HG03457 (cell line): Measurements from ENCODE around the gene LRP4.

Source experiments
- ATAC-seq: cut with Tn5 transposase; IDR thresholded peaks from one replicate; pipeline ENCODE4 v1.9.1; 2021; ENCODE audit warnings: moderate number of reproducible peaks; ENCODE audit not compliant: unreplicated experiment

LRP4 gene

DNA sequence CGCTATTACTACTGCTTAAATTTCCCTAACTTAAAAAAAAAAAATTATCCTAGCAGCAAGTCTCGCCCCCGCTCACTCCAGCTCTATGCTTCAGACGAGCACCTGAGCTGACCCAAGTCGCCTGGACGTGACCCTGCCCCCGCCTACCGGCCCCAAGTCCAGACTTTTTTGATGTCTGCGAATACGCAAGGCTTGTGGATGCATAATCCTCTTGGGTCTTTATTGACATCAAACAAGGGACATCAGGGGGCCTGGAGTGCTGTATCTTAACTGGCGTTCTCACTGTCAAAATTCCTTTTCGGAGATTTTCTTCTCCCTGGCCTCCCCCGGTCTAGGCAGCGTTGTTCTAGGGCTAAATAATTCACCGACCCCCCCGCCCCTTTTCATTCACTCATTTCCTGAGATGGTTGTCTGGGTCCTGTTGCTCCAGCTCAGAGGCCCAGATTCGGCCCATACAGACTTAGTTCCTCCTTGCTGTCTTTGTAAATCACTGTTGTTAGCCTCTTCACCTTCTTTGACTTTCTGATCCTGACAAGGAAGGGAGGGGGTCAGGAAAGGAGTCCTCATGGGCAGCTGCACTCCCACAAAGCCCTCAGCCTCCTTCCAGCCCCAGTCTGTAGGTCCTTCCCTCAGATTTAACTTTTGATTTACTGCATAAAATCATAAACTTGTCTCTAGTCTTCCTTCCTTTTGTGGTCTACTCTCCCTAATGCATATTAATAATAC, 601 bp upstream of the LRP4 start:
- no peak for ATAC-seq

DNA sequence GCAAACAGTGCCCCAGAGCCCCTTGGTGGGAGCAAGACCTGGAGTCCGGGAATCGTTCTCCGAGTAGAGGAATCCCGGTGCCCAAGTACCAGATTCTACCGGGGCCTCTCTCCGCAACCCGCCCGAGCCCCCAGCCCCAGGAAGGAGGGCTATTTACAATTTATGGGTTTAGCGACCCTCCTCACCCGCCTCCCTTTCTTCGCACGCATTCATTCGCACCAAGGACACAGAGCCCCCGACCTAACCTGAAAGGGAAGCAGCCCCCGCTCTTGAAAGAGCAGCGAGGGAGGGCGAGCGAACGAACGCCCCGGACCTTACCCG, 628 bp downstream of the LRP4 start:
- ATAC-seq, result no peak

GRCh38 chr11:46917109-46917761, 1.1 kb downstream of the LRP4 start:
- no peak for ATAC-seq

- no peak for ATAC-seq
Measured at GRCh38 chr11:46916286-46917108, 1.9 kb downstream of the LRP4 start.

DNA sequence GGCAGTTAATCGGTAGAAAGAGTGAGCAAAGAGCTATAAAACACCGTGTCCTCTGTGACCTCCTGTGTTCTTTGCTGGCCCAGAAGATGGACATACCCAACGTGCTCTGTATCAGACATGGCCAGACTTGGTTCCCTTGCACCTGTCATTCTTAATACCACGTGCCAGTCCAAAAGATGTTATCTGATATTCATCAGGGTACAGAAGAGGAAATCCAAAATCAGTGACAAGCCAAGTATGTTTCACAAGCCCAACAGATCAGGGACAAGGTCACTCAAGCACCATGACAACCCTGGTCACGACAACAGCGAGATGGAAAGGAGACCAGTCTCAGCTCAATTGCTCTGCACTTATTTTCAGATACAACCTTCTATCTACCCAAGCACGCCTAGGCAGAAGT, 3.4 kb downstream of the LRP4 start:
- ATAC-seq, result no peak

- no peak for ATAC-seq
Measured at GRCh38 chr11:46914363-46914762, 4.0 kb downstream of the LRP4 start.

DNA sequence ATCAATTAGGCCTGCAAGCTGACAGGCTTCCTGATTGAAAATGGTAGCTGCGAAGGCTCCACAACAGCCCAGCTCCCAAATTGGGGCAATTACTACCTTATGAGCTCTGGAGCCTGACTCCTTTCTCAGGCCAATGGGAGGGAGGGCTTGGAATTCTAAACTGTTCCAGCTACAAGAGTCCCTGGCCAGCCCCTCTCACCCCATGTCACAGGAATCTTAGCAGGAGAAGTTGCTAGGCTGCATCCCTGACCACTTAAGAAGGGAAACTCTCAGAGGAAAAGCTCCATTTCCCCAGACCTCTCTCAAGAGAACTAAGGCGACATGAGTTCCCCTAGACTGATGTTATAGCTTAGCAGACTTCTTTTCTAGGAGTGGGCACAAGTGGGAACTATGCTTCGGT, 4.9 kb downstream of the LRP4 start:
- no peak for ATAC-seq

GRCh38 chr11:46912526-46913150, 5.7 kb downstream of the LRP4 start:
- ATAC-seq, result no peak

DNA sequence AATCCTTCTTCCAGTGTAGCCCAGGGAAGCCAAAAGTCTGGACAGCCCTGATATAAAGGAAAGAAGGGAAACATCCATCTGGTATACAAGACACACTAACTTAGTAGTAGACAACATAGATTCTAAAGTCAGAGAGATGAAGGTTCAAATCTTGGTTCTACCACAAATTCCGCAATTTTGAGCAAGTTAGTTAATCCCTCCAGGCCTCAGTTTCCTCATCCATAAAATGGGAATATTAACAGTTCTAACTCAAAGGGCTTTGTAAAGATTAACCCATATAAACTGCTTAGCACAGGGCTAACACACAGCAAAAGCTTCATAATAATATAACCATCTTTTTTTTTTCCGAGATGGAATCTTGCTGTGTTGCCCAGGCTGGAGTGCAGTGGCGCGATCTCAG, 10.7 kb downstream of the LRP4 start:
- no peak for ATAC-seq

DNA sequence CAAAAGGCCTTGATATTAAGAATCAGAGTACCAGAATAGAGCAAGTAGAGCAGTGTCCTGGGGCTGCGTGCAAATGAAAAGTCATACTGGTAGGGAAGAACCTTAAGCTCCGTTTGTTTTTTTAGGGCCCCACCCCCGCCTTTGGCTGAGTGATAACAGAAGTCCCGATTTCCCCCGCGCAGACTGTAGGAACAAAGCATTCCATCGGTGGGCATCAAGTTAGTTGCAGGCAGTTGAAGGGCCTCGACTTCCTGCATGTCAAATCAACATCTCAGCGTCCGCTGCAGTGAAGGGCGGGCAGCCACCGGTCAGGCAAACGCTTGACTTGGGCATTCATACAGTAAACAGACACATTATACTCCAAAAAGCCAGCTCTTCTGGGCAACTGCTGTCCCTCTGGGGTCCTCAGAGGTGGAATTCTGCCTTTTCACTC, 11.7 kb downstream of the LRP4 start:
- no peak for ATAC-seq

DNA sequence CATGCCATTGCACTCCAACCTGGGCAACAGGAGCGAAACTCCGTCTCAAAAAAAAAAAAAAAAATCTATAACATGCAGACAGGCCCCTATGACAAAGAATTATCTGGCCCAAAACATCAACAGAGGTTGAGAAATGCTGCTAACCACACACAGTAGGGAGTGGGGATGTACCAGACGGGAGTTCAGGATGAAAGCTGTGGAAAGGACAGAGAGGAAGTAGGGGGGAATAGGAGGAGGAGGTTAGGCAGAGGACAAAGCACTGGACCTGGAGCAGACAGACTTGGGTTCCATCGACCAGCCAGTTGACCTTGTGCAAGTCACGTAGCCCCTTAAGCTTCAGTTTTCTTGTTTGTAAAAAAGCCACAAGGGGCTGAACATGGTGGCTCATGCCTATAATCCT, 12.5 kb downstream of the LRP4 start:
- ATAC-seq, result no peak

GRCh38 chr11:46903846-46904245, 14.5 kb downstream of the LRP4 start:
- no peak for ATAC-seq

DNA sequence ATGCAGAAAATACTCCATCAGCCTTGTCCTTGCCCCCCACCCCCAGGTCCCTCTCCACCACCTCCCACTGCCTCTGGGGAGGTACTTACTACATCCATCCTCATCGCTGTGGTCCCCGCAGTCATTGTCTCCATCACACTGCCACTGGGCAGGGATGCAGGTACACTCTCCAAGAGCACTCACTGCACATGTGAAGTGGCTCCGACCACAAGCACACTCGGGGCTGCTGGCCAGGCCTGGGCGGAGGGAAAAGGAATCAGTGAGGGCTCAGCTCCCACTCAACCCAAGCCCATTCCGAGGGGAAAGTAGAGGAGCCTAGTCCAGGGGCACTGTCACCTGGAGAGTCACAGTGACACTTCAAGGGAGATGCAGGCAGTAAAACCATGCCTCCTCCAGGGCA, 15.7 kb downstream of the LRP4 start:
- no peak for ATAC-seq

- no peak for ATAC-seq
Measured at GRCh38 chr11:46901156-46901555, 17.2 kb downstream of the LRP4 start.

GRCh38 chr11:46900091-46900746, 18.1 kb downstream of the LRP4 start:
- no peak for ATAC-seq

- no peak for ATAC-seq
Measured at GRCh38 chr11:46899501-46900025, 18.8 kb downstream of the LRP4 start.

GRCh38 chr11:46898396-46899095, 19.8 kb downstream of the LRP4 start:
- no peak for ATAC-seq

GRCh38 chr11:46896719-46897406, 21.5 kb downstream of the LRP4 start:
- no peak for ATAC-seq

- ATAC-seq, result no peak
Measured at GRCh38 chr11:46895821-46896220, 22.5 kb downstream of the LRP4 start.

DNA sequence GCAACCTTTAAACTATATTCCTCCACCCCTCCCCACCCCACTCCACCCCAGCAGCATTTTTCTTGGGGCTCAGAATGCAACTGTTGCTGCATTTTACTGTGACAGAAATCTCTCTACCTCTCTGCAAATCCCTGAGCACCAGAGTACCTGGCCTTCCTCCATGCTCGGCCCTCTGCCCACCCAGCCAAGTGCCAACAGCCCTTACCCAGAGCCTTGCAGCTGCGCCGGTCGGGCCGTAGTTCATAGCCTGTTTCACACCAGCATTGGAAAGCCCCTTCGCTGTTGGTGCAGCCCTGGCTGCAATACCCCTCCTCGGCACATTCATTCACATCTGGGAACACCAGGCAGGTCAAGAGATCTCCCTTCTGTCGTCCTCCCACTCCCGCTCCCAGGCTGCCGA, 23.4 kb downstream of the LRP4 start:
- no peak for ATAC-seq
